GM18519 (cell line): Measurements from ENCODE around the gene EZR.

Experiments
- ATAC-seq: cut with Tn5 transposase; IDR thresholded peaks from one replicate; pipeline ENCODE4 v1.9.1; 2021; ENCODE audit warnings: mild to moderate bottlenecking, moderate library complexity; ENCODE audit not compliant: unreplicated experiment, low FRiP score

Gene EZR

GRCh38 chr6:158764926-158765325, 54.2 kb downstream of the EZR start:
- no peak for ATAC-seq

- ATAC-seq, result no peak
Observed at GRCh38 chr6:158764183-158764849, 54.9 kb downstream of the EZR start.

DNA sequence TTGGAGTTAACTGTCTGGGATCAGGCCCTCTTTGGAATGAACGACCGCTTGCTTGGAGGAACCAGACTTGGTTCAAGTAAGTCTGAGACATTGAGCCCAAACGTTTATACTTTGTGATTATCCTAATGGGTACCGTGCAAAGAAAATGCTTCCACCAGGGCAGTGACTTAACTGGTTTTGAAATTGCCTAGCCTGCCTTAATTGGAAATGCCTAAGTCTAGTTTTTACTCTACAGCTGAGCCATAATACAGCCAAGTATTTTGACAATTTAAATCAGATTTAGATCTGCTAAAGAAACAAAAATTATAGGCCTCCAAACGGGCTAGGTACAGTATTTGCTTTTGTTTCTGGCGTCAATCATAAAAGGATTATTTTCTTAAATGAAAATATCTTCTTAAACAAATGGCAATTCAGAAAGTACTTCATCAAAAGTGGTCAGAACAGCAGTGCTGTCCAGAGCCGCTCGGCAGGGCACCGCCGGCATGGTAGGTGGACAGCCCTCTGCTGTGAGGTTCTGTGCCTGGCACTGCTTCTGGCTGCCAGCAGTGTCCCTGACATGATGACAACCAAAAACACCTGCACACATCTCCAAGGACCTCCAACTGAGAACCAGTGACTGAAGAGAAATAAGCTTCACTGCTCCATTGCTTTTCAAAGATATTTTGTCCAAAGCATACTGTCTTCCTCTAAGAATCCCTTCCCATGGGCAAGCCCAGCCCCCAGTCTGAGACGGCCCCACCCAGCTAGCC, 55.6 kb downstream of the EZR start:
- no peak for ATAC-seq

DNA sequence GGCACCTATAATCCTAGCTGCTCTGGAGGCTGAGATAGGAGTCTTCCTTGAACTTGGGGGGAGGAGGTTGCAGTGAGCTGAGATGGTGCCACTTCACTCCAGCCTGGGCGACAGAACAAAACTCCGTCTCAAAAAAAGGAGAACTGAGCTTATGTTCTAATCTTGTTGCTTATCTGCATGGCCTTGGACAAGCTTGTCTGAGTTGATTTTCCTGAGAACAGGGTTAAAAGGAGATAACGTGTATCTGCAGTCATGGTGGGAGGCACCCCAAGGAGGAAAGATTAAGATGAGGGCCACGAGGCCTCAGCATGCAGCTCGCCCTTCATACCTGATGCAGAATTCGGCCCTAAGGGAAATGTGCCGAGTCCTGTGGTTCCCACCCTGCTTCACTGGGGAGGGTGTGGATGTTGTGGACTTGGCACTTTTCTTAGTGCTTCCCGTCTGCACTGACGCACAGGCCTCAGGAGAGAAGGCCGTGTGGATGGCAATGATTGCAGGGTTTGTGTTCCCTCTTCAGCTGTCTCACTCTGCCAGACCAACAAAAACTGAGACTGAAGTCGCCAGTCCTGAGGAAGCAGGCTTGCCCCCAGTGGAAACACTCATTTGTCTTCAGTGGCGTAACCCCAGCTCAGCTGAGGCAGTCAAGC, 56.3 kb downstream of the EZR start:
- no peak for ATAC-seq

GRCh38 chr6:158761746-158762145, 57.4 kb downstream of the EZR start:
- no peak for ATAC-seq

GRCh38 chr6:158760618-158761250, 58.4 kb downstream of the EZR start:
- ATAC-seq, result no peak

DNA sequence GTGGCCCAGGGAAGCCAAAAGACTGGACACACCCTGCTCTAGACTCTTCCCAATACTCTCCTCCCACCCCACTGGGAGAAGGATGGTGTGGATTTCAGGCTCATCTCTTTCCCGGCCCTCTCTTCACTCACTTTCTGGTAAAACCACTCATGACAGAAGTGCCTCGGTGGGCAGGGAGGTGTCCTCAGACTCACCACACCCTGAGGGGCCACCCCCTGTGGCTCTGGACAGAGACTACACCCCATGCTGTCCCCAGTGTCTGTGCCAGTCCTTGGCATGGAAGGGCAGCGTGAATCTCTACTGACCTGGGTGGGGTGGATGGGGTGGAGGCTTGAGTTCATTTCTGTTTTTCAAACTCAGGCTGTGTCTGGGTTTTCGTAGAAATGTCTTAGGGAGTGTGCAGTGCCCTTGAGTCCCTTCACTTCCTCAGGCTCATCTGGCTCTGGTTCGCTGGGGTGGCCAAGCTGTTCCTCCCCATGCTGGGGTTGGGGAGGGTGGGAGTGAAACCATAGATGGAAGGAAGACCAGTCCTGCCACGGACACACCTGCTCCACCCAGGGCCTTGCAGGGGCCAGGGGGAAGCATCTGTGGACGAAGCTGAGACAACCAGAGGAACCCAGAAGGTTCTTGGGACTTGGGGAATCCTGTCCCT, 59.1 kb downstream of the EZR start:
- no peak for ATAC-seq

DNA sequence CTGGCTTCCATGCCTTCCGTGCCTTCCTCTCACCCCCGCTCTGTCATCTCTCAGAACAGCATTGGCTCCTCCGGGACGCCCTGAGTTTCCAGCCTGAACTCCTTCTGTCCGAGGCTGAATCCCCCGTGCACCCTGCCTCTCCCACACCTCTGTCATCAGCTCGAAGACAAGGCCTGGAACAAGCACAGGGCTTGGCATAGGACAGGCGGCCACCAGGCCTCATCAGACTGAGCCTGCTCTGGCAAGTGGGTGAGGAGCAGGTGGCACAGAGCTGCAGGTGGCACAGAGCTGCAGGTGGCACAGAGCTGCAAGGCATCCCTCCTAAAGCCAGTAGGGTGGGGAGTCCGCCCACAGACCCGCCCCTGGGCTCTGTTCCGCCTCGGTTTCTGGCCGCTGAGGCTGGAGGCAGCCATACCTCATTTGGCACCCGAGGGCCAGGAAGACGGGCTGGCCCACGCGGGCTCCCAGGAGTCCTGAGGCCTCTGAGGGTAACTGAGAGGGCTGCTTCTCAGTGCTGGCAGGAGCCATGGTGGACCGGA, 60.2 kb downstream of the EZR start:
- ATAC-seq, result no peak

DNA sequence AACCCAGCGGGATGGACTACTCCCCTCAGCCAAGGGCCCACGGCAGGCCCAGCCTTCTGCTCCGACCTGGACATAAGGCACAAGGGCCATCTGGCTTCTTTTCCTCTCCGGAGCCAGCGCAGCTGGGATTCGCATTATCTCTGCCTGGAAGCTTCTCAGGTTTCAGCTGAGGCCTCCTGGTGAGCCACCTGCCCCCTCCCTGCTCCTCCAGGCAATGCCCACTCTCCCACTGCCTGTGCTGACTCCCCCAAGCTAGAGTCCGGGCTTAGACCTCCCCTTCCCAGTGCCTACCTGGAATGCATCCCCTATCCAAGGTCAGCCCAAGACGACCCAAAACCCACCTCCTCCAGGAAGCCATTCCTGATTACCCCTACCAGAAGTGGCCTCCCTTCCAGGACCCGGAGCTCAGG, 60.7 kb downstream of the EZR start:
- no peak for ATAC-seq

GRCh38 chr6:158757753-158758090, 61.4 kb downstream of the EZR start:
- ATAC-seq, result no peak

GRCh38 chr6:158756977-158757752, 62.0 kb downstream of the EZR start:
- no peak for ATAC-seq

DNA sequence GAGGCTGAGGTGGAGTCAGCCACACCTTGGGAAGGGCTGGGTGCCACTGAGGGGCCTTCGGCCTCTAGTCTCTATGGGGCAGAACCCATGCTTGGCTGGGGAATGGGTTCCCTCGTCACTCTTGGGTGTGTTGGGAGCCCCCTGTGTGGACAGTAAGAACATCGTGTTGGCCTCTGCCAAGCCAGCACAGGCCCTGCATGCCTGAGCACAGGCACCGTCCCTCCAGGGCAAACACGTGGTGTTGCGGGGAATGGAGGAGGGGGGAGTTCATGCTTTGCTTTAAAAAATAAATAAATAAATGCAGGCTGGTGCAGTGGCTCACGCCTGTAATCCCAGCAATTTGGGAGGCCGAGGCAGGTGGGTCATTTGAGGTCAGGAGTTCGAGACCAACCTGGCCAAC, 63.0 kb downstream of the EZR start:
- no peak for ATAC-seq

DNA sequence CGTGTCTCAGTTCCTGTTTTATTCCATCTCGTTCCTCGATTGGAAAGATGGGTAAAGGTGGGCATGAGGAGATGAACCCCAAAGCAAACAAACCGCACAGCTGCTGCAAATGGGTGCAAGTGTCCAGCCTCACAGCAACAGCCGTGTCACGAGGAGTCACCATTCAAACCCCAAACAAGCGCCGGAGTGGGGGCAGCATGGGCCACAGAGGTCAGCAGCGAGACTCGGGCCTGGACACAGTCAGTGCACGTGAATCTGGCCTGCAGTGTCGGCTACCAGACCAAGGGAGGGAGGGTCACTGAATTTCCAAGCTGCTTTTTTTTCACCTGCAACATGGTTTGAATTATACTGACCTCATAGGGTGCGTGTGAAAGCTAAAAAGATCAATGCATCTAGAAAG, 63.5 kb downstream of the EZR start:
- no peak for ATAC-seq

DNA sequence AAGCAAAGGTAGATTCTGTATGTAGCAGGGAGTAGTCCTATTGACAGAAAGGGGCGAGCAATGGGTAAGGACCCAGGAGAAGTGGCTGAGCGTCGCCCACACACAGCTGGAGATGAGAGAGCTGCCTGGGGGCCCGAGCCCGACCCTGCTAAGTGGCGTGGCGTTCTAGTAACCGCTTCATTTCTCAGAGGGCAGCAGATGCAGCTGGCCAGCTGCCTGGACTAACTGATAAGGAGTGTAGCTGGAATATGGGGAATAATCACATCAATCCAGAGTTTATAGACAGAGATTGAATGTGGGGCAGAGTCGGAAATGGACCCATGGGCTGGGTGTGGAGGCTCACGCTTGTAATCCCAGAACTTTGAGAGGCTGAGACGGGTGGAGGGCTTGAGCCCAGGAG, 64.4 kb downstream of the EZR start:
- ATAC-seq, result no peak

DNA sequence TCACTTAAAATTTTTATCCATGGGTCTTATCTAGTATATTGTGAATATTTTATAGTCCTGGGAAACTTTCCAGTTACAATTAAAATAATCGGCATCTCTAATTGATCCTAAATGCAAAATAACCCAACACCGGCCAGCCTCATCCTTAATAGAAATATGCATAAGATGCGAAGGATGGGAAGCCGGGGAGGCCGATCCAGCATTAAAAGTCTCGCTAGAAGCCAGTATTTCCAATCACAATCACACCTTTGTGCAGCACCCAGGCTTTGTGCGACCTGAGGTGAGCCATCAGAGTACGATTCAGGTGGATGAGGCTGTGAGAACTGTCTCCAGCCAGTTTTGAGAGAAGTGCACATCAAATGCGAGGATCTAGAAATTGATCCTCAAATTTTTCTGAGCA, 65.4 kb downstream of the EZR start:
- no peak for ATAC-seq

DNA sequence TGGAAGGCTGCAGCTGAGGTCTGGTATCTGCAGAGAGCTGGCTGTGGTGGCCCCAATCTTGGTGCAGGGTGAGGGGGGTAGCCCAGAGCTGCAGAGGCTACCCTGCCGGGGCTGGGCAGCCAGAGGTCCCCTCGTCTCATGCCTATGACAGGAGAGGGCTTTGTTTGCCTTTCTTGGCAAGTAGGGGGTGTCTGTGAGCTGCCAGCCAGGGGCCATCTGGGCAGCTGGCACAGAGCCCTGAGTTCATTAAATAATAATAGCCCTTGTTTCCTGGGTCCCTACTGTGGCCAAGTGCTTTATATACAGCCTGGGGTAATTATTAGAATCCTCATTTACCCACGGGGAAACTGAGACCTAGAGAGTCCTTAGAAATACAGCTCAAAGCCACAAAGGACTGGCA, 66.6 kb downstream of the EZR start:
- no peak for ATAC-seq

DNA sequence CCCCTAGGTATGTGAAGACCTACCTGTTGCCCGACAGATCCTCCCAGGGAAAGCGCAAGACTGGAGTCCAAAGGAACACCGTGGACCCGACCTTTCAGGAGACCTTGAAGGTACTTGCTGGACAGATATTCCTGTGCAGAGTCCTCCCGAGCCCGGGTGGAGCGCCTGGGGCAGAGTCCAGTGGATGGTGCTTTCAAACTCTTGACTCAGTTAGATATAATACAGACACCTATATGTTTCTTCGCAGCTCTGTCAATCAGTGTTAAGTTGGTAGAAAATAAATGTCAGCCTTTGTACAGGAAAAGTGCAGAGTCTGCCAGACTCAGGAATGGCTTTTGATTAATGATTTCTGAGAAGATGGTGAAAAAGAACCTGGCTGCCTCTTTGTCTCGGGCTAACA, 67.2 kb downstream of the EZR start:
- no peak for ATAC-seq

GRCh38 chr6:158751224-158751623, 67.9 kb downstream of the EZR start:
- no peak for ATAC-seq

GRCh38 chr6:158744986-158745430, 74.2 kb downstream of the EZR start:
- no peak for ATAC-seq
